ENCODE data around the gene LYRM7.

DNA sequence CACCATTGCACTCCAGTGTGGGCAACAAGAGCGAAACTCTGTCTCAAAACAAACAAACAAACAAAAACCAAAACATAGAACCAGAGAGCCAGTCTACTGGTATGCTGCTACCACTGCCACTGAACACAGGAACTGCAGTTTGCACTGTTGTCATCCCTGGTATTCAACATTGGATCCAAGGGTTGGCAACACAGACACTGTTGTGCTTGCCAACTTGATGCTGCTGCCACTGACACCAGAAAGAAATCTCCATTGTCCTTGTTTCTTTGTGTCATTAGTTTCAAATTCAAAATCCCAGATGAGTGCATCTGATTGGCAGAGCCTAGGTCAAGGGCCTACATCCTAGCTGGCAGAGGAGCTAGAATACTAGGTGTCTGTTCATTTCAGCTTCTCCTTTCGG, 21.9 kb upstream of the LYRM7 start:
- TF ChIP-seq, protein P1, sequence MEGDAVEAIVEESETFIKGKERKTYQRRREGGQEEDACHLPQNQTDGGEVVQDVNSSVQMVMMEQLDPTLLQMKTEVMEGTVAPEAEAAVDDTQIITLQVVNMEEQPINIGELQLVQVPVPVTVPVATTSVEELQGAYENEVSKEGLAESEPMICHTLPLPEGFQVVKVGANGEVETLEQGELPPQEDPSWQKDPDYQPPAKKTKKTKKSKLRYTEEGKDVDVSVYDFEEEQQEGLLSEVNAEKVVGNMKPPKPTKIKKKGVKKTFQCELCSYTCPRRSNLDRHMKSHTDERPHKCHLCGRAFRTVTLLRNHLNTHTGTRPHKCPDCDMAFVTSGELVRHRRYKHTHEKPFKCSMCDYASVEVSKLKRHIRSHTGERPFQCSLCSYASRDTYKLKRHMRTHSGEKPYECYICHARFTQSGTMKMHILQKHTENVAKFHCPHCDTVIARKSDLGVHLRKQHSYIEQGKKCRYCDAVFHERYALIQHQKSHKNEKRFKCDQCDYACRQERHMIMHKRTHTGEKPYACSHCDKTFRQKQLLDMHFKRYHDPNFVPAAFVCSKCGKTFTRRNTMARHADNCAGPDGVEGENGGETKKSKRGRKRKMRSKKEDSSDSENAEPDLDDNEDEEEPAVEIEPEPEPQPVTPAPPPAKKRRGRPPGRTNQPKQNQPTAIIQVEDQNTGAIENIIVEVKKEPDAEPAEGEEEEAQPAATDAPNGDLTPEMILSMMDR (IDR thresholded peaks at IDR 0.05; ENCODE audit: poor library complexity) = no peak
- no peak for TF ChIP-seq EZH2phosphoT487 (IDR thresholded peaks at IDR 0.05; ENCODE audit: low read depth, severe bottlenecking, unreplicated experiment)
- no peak for TF ChIP-seq EZH2 (IDR thresholded peaks at IDR 0.05; ENCODE audit: borderline replicate concordance)
